Subcutaneous abdominal adipose tissue (tissue), 5 donors: ENCODE data around the gene HAX1.
A peak's percentile ranks its signal among the peaks of the same experiment; 100 is the strongest.
"Not testable (repeated sequence)": the region's sequence is repeated elsewhere in the genome, so short reads cannot be mapped to it uniquely, and the experiment has no call there.

Experiments
- H3K27ac ChIP-seq: one replicate; pipeline ENCODE4 v1.7.0; 2013; ENCODE audit warnings: low read depth, mild to moderate bottlenecking, inconsistent platforms, low read length, moderate library complexity
- H3K27me3 ChIP-seq, 5 donors: one replicate each; pipeline ENCODE4 v1.7.0; 2013; ENCODE audit warnings: low read length in 5 of 5, inconsistent platforms in 1 of 5; ENCODE audit not compliant: control insufficient read depth in 5 of 5, insufficient read depth in 4 of 5
- H3K36me3 ChIP-seq, 5 donors: one replicate each; pipeline ENCODE4 v1.7.0; 2013; ENCODE audit warnings: low read length in 5 of 5; ENCODE audit not compliant: control insufficient read depth in 5 of 5, insufficient read depth in 5 of 5
- H3K4me1 ChIP-seq, 5 donors: one replicate each; pipeline ENCODE4 v1.7.0; 2013; ENCODE audit warnings: low read length in 5 of 5, mild to moderate bottlenecking in 3 of 5, moderate library complexity in 1 of 5; ENCODE audit not compliant: control insufficient read depth in 5 of 5, insufficient read depth in 5 of 5
- H3K4me3 ChIP-seq, 5 donors: one replicate each; pipeline ENCODE4 v1.7.0; 2013; ENCODE audit warnings: low read length in 5 of 5, low read depth in 1 of 5
- H3K9ac ChIP-seq, 5 donors: one replicate each; pipeline ENCODE4 v1.7.0; 2013; ENCODE audit warnings: low read length in 5 of 5, mild to moderate bottlenecking in 4 of 5, moderate library complexity in 3 of 5
- H3K9me3 ChIP-seq, 5 donors: one replicate each; pipeline ENCODE4 v1.7.0; 2013; ENCODE audit warnings: low read length in 5 of 5; ENCODE audit not compliant: control insufficient read depth in 5 of 5
- donor health status: healthy.
- donor health status: healthy.
- donor health status: healthy.
- donor health status: healthy.
- donor health status: healthy.

HAX1 gene

GRCh38 chr1:154309136-154309535, 36.7 kb downstream of the HAX1 start:
- not testable (repeated sequence) for H3K4me3 ChIP-seq, H3K9me3 ChIP-seq, H3K36me3 ChIP-seq, H3K9ac ChIP-seq, H3K4me1 ChIP-seq, H3K27ac ChIP-seq, H3K27me3 ChIP-seq

GRCh38 chr1:154312229-154313065, 40.0 kb downstream of the HAX1 start:
- H3K4me3 ChIP-seq, H3K9me3 ChIP-seq, H3K4me1 ChIP-seq, H3K36me3 ChIP-seq, H3K9ac ChIP-seq, H3K27ac ChIP-seq, H3K27me3 ChIP-seq: not testable (repeated sequence)

GRCh38 chr1:154313066-154313356, 40.6 kb downstream of the HAX1 start:
- Histone ChIP-seq H3K36me3 (no peaks in the 10 kb centered on the region), H3K27me3 (no peaks in the 10 kb centered on the region), H3K9ac (no peak overlapping the region), H3K4me1 (no peaks in the 10 kb centered on the region), H3K4me3 (no peak overlapping the region), H3K9me3 (peaks cover 0 to 9% (median 2%) of the 10 kb centered on the region in 5 donors), H3K27ac (no peak overlapping the region)

GRCh38 chr1:154314226-154314625, 41.8 kb downstream of the HAX1 start:
- H3K36me3 ChIP-seq, H3K4me1 ChIP-seq, H3K4me3 ChIP-seq, H3K27ac ChIP-seq, H3K27me3 ChIP-seq, H3K9me3 ChIP-seq, H3K9ac ChIP-seq: not testable (repeated sequence)

GRCh38 chr1:154316704-154317103, 44.3 kb downstream of the HAX1 start:
- Histone ChIP-seq H3K4me1 (no peaks in the 10 kb centered on the region), H3K36me3 (no peaks in the 10 kb centered on the region), H3K4me3 (no peak overlapping the region), H3K27ac (no peak overlapping the region), H3K9me3 (peaks cover 0 to 9% (median 2%) of the 10 kb centered on the region in 5 donors), H3K9ac (no peak overlapping the region), H3K27me3 (no peaks in the 10 kb centered on the region)

- peaks cover 0 to 9% (median 2%) of the 10 kb centered on the region in 5 donors for H3K9me3 ChIP-seq
- no peak overlapping the region for H3K4me3 ChIP-seq
- no peak overlapping the region for H3K27ac ChIP-seq
- H3K9ac ChIP-seq = no peak overlapping the region
- H3K36me3 ChIP-seq = no peaks in the 10 kb centered on the region
- H3K4me1 ChIP-seq = no peaks in the 10 kb centered on the region
- peaks cover 0 to 6% (median 0%) of the 10 kb centered on the region in 5 donors for H3K27me3 ChIP-seq
These were observed 46.0 kb downstream of the HAX1 start for GRCh38 chr1:154318386-154318785.

GRCh38 chr1:154320882-154321608, 48.6 kb downstream of the HAX1 start, which contains the start of gene AQP10:
Gene AQP10 (plus strand): TSS chr1:154321093. CDS start chr1:154321156, 63 bp downstream.
- Histone ChIP-seq H3K4me1 (peaks cover 0 to 15% (median 14%) of the 10 kb centered on the region in 5 donors), H3K27me3 (peaks cover 0 to 15% (median 7%) of the 10 kb centered on the region in 5 donors), H3K36me3 (no peaks in the 10 kb centered on the region), H3K27ac (no peak within 1 kb of the TSS), H3K9ac (no peak within 1 kb of the TSS), H3K9me3 (peaks cover 0 to 9% (median 2%) of the 10 kb centered on the region in 5 donors), H3K4me3 (no peak within 1 kb of the TSS)

- not testable (repeated sequence) for H3K36me3 ChIP-seq, H3K9me3 ChIP-seq, H3K27ac ChIP-seq, H3K4me3 ChIP-seq, H3K9ac ChIP-seq
- Histone ChIP-seq H3K27me3 (peaks cover 0 to 18% (median 9%) of the 10 kb centered on the region in 5 donors), H3K4me1 (peaks cover 0 to 21% (median 19%) of the 10 kb centered on the region in 5 donors)
These were observed 49.1 kb downstream of the HAX1 start for GRCh38 chr1:154321609-154321934.

- peaks cover 4 to 39% (median 37%) of the 10 kb centered on the region in 5 donors for H3K4me1 ChIP-seq
- no peak overlapping the region for H3K4me3 ChIP-seq
These were observed 51.1 kb downstream of the HAX1 start for GRCh38 chr1:154323493-154323892.

GRCh38 chr1:154324241-154324640, 51.8 kb downstream of the HAX1 start:
- Histone ChIP-seq H3K27me3 (peaks cover 0 to 25% (median 18%) of the 10 kb centered on the region in 5 donors), H3K36me3 (no peaks in the 10 kb centered on the region), H3K4me1 (peaks cover 4 to 45% (median 43%) of the 10 kb centered on the region in 5 donors), H3K27ac (no peak overlapping the region), H3K9ac (no peak overlapping the region), H3K4me3 (peak overlapping the region in 3 of 5 donors; percentile 71 to 73 (median 72)), H3K9me3 (no peaks in the 10 kb centered on the region)

More at GRCh38 chr1:154323493-154323892, 51.1 kb downstream of the HAX1 start:
- Histone ChIP-seq H3K36me3 (no peaks in the 10 kb centered on the region), H3K27me3 (peaks cover 0 to 25% (median 16%) of the 10 kb centered on the region in 5 donors), H3K9me3 (no peaks in the 10 kb centered on the region), H3K9ac (no peak overlapping the region), H3K27ac (no peak overlapping the region)
